HG03025 (cell line): ENCODE results near the gene EGFR.
"Not testable (repeated sequence)": the region's sequence is repeated elsewhere in the genome, so short reads cannot be mapped to it uniquely, and the experiment has no call there.

Experiments used
- ATAC-seq: cut with Tn5 transposase; IDR thresholded peaks from one replicate; pipeline ENCODE4 v1.9.1; 2021; ENCODE audit warnings: mild to moderate bottlenecking, moderate library complexity; ENCODE audit not compliant: unreplicated experiment, low FRiP score

Gene EGFR

DNA sequence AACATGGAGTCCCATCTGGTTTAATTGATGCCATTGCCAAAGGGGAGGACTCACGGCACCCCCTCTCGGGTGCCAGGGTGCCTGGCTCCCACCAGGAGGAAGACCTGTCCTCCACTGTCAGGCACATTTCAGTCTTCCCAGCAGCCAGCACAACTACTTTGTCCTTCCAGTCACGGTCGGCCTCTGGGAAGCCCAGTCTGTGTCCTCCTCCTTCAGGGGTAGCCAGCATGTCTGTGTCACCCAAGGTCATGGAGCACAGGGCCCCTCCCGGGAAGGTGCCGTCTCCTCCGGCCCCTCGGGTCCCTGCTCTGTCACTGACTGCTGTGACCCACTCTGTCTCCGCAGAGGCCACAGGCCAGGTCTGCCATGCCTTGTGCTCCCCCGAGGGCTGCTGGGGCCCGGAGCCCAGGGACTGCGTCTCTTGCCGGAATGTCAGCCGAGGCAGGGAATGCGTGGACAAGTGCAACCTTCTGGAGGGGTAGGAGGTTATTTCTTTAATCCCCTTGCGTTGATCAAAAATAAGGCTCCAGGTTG lies 142.4 kb downstream of the EGFR start:
- no peak for ATAC-seq

DNA sequence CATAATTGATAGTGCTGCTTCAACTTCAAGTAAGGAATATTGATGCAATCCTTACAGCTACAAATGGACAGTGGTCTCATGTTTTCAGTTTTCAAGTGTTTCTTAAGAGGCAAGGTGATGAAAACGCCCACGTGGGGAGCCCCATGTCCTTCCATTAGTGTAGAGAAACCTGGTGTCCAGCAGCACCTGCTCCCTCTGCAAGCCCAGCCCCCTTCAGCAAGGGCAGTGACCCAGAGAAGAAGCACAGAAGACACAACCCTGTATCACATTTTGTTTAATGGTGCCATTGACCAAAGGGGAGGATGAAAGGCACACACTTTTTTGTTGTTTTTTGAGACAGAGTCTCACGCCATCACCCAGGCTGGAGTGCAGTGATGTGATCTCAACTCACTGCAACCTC lies 143.7 kb downstream of the EGFR start:
- ATAC-seq, result no peak

DNA sequence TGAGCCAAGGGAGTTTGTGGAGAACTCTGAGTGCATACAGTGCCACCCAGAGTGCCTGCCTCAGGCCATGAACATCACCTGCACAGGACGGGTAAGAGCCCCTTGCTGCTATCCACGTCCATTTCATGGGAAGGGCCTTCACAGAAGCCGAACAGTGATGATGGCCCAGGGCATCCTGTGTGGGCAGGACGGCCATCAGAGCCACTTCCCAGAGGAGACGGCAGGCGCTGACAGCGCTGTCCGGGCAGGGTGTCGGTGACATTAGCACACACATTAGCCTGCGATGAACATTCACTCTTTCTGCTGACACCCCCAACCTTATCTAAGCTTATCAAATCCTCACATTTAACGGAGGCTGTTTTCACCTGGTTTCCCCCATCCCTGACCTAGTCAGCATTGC lies 144.9 kb downstream of the EGFR start:
- no peak for ATAC-seq

DNA sequence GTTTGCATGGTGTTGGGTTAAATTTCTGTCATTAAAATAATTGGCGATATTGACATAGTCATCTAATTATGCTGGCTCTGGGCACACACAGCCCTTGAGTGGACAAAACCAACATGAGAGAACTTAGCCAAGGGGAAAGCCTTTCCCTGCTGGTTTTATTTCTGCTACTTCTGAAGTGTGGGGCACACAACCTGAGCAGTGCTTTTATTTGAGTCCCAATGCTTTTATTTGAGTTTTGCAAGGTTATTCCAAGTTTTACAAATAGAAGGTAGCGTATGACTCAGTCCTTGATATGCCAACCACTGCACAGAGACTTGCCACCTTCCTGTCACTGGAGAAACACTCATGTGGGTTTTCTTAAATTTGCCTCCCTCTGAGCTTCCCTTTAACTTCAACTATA lies 145.7 kb downstream of the EGFR start:
- ATAC-seq, result no peak

DNA sequence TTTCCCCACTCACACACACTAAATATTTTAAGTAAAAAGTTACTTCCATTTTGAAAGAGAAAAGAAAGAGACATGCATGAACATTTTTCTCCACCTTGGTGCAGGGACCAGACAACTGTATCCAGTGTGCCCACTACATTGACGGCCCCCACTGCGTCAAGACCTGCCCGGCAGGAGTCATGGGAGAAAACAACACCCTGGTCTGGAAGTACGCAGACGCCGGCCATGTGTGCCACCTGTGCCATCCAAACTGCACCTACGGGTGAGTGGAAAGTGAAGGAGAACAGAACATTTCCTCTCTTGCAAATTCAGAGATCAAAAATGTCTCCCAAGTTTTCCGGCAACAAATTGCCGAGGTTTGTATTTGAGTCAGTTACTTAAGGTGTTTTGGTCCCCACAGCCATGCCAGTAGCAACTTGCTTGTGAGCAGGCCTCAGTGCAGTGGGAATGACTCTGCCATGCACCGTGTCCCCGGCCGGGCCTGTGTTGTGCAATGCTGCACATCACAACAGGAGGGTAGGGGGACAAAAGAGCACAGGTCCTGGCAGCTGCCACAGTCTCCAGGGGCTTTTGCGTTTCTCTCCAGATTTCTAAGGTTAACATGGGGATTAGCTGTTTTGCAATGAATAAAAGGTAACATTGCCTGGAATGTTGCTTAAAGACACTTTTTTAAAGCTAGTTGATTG lies 146.5 kb downstream of the EGFR start:
- no peak for ATAC-seq

DNA sequence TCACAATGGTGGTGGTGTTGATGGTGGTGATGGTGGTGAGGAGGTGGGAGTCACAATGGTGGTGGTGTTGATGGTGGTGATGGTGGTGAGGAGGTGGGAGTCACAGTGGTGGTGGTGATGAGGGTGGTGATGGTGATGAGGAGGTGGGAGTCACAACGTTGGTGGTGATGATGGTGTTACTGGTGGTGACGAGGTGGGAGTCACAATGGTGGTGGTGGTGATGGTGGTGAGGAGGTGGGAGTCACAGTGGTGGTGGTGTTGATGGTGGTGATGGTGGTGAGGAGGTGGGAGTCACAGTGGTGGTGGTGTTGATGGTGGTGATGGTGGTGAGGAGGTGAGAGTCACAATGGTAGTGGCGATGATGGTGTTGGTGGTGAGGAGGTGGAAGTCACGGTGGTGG lies 148.5 kb downstream of the EGFR start:
- ATAC-seq, result not testable (repeated sequence)

DNA sequence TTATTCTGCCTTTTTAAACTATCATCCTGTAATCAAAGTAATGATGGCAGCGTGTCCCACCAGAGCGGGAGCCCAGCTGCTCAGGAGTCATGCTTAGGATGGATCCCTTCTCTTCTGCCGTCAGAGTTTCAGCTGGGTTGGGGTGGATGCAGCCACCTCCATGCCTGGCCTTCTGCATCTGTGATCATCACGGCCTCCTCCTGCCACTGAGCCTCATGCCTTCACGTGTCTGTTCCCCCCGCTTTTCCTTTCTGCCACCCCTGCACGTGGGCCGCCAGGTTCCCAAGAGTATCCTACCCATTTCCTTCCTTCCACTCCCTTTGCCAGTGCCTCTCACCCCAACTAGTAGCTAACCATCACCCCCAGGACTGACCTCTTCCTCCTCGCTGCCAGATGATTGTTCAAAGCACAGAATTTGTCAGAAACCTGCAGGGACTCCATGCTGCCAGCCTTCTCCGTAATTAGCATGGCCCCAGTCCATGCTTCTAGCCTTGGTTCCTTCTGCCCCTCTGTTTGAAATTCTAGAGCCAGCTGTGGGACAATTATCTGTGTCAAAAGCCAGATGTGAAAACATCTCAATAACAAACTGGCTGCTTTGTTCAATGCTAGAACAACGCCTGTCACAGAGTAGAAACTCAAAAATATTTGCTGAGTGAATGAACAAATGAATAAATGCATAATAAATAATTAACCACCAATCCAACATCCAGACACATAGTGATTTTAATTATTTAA lies 151.7 kb downstream of the EGFR start:
- ATAC-seq, result no peak

DNA sequence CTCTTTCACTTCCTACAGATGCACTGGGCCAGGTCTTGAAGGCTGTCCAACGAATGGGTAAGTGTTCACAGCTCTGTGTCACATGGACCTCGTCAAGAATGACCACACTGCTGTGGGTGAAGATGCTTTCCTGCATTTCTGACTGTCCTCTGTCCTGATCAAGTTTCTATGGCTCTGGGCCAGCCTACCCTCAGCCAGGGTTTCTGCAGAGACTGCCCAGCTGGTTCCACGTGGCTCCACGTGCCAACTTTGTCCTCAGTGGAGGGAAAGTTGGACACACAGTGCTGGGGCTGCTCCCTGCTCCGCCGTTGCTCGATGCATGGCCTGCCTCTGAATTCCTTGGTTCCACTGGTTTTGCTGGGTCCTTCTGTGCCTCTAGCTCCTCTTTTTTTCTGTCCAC lies 152.3 kb downstream of the EGFR start:
- no peak for ATAC-seq

DNA sequence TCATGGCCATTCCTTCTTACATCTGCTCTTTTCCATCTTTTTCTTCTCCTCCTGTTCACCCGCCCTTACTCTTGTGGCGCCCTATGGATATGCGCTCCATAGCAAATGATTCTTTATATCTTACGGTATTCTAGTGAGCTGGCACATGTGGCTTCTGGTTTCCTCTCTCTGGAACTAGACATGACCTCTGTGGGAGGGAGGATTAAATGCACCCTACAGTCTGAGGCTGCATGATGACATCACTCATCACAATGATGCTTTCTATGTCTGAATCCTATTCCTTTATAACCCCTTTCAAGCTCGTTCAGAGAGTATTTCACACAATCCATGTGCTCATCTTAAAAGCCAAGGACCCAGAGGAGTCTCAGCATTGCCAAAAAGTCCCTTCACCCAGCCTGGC lies 153.3 kb downstream of the EGFR start:
- no peak for ATAC-seq

DNA sequence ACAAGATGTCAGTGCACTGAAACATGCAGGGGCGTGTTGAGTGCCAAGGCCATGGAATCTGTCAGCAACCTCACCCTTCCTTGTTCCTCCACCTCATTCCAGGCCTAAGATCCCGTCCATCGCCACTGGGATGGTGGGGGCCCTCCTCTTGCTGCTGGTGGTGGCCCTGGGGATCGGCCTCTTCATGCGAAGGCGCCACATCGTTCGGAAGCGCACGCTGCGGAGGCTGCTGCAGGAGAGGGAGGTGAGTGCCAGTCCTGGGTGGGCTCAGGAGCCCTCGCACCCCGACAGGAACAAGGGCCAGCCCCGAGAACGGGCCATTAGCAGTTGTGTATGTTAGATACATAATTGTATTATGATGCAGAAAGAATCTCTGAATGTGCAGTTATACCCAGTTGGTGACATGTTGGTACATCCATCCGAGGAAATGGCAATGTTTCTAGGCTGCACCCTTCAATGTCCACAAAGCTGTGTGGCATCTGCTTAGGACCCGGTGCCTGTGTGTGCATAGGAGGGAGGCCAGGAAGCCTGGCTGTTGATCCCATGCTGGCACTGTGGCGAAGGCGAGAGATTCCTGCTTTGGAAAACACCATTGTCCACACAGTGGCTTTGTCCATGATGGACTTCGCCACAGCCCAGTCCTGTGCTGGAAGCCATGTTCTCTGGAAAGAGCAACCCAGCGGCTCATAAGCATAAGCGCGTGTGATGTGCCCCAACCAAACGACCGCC lies 154.2 kb downstream of the EGFR start:
- no peak for ATAC-seq

DNA sequence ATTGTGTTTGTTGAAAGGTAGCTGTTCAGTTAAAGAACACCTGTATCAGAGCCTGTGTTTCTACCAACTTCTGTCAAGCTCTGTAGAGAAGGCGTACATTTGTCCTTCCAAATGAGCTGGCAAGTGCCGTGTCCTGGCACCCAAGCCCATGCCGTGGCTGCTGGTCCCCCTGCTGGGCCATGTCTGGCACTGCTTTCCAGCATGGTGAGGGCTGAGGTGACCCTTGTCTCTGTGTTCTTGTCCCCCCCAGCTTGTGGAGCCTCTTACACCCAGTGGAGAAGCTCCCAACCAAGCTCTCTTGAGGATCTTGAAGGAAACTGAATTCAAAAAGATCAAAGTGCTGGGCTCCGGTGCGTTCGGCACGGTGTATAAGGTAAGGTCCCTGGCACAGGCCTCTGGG lies 154.9 kb downstream of the EGFR start:
- no peak for ATAC-seq

DNA sequence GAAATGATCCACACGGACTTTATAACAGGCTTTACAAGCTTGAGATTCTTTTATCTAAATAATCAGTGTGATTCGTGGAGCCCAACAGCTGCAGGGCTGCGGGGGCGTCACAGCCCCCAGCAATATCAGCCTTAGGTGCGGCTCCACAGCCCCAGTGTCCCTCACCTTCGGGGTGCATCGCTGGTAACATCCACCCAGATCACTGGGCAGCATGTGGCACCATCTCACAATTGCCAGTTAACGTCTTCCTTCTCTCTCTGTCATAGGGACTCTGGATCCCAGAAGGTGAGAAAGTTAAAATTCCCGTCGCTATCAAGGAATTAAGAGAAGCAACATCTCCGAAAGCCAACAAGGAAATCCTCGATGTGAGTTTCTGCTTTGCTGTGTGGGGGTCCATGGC lies 155.6 kb downstream of the EGFR start:
- ATAC-seq, result no peak

DNA sequence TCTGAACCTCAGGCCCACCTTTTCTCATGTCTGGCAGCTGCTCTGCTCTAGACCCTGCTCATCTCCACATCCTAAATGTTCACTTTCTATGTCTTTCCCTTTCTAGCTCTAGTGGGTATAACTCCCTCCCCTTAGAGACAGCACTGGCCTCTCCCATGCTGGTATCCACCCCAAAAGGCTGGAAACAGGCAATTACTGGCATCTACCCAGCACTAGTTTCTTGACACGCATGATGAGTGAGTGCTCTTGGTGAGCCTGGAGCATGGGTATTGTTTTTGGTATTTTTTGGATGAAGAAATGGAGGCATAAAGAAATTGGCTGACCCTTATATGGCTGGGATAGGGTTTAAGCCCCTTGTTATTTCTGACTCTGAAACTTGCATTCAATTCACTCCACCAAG lies 156.0 kb downstream of the EGFR start:
- no peak for ATAC-seq

DNA sequence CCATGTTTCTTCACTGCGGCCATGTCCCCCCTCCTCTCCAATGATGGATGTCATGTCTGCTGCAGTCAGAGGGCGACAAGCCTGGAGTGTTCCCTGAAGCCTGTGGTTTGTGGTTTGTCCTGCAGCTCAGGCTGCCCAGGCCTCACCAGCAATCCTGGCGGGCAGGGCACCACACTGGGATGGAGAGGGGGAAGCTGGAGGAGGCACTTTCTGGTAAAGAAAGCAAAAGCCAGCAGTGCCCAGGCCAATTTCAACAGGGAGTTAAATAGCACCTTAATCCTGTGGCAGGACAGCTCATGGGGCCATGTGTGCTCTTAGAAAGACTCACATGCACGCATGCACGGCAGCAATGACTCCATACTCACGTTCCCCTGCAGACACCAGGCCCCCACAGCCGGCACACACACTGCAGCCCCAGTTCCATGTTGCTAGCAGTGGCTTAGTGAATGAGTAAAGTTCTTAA lies 158.3 kb downstream of the EGFR start:
- ATAC-seq, result no peak

DNA sequence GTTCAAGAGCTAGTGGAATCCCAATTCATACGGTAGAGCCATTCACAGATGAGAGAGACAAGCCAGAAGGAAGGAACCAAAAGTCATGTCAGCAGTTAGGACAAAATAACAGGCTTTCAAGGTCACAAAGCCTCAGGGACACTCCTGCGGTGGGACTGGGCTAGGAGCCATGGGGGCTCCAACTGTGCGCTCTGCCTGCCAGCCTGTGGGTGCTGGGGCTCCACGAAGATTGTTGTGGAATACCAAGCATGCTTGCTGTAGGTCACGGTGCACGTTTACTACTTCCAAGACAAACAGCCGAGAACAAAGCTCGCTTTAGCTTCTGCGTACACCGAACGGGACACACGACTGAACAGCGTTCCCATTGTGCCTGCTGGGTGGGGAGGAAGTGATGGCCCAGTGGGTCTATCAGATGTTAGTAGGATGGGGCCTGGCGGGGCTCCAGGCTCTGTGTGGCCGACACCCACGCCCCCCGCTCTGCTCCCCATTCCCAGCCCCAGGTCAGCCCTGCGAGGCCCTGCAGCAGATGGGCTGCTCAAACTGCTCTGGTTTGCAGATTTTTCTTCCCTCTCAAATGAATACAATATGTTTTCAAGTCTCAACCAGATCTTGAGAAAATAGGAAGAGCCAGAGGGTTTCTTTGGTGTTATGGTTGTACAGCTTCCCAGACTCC lies 158.9 kb downstream of the EGFR start:
- no peak for ATAC-seq

DNA sequence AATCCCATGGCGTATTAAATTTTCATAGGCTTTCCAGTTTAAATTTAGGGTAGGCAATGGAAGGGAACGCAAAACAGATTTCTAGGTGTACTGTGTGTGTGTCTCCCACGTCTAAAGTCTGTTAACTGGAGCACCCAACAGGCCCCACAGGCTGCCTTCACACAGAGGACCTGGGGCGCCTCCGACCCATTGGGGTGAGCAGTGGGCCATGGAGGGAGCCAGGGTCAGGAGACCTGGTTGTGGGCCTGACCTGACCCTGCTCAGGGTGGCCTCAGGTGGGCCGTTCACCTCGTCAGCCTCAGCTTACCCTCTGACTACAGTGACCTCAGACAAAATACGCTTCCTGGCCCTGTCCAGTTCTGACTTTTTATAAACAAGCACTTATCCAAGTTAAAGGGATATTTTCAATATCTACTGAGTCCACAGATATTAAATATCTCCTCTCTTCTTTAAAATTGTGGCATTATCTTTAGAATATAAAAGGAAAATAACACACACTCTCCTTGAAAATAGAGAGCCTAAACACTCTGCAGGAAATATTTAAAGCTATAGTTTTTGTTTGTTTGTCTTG lies 159.6 kb downstream of the EGFR start:
- no peak for ATAC-seq

DNA sequence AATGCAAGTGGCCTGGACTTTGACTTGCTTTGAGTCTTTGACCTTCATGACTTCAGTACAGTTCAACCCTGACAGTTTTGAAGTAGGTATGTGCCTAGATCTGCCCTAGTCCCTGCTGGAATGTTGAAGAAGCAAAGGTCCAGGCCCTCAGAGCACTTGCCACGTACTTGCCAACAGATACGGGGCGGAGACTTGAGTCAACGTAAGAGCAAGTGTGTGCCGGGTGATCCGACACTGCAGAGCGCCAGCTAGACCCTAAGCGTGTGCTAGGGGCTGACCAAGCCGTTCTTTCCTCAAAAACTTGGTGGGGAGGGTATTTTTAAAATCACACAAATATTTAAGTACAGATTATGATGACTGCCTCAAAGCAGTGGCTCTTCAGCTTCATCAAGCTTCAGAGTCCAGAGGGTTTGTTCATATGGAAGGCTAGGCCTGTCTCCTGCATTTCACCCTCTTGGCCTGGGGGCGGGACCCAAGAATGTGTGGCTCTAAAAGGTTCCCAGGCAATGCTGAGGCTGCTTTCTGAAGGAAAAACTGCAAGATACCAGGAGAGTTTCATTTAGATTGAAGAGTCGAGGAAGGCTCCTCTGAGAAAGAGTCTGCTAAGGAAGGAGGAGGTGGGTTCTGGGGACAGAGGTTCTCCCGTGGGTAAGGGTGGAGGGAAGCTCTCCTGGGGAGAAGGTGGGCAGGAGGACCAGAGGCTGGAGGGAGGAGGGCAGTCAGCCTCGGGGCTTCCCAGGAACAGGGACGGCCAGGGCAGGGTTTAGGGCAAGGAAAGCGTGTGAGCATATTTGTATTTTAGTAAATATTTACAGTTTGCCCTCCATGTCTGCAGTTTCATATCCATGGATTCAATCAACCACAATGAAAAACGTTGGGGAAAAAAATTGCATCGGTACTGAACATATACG lies 160.3 kb downstream of the EGFR start:
- ATAC-seq, result no peak

DNA sequence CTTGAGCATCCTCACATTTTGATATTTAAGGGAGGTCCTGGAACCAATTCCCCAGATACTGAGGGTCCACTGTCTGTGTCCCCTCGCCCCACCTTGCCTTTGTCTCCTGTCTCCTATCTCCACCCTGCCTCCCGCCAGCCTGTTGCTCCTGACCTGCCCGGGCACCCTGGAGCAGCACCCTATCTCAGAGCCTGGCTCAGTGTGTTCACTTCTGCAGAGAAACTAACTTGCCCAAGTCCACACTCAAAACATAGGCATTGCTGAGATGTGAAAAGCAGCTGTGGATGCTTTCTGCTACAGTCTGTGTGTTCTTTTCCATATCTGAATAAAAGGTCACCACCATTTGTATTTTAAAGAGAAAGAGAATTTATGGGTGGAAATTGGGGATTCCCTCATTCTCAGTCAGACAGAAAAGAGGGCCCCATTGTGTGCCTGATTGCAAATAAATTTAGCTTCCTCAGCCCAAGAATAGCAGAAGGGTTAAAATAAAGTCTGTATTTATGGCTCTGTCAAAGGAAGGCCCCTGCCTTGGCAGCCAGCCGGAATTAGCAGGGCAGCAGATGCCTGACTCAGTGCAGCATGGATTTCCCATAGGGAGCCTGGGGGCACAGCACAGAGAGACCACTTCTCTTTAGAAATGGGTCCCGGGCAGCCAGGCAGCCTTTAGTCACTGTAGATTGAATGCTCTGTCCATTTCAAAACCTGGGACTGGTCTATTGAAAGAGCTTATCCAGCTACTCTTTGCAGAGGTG lies 161.3 kb downstream of the EGFR start:
- no peak for ATAC-seq
